ENCODE results near the gene SMYD3.

GRCh38 chr1:246304484-246305259, 202.4 kb downstream of the SMYD3 start:
- TF ChIP-seq CTCF (IDR thresholded peaks at IDR 0.05): no peak
- TF ChIP-seq POLR2A (IDR thresholded peaks at IDR 0.05; ENCODE audit: low read depth): no peak
- no peak for TF ChIP-seq POLR2AphosphoS5 (IDR thresholded peaks at IDR 0.05)
- TF ChIP-seq EP300 (IDR thresholded peaks at IDR 0.05): no peak
